Renal cortex interstitium (tissue), 15 donors: ENCODE data around the gene MRPS7. TPM values are rescaled to one million over a fixed set of nuclear protein-coding genes. Genes with fewer than 3 reads are reported as not detected.

Experiments used
- DNase-seq, 11 donors: peaks; one replicate each; pipeline ENCODE4 v3.0.0-alpha.2; 2013; ENCODE audit warnings: low read depth in 9 of 11, low spot score in 4 of 11; ENCODE audit errors: extremely low read depth in 1 of 11
- long read RNA-seq, 16 experiments: transcript quantifications; one replicate each; lab custom pipeline, GENCODE V29; 2026
- polyA plus RNA-seq, 3 donors: library from polyadenylated mRNA; unstranded; fragments of 120-200 nt; gene quantifications; one replicate each; pipeline ENCODE4 v1.2.1, GENCODE V29; 2013; ENCODE audit not compliant: insufficient read length in 3 of 3

The MRPS7 gene
- polyA plus RNA-seq, result 10 to 100 TPM; 66.3 to 77.0 (median 72.5) TPM
- long read RNA-seq, donor 1, transcript MRPS7-201 (5 exons, 1,406 nt), result major isoform, 34 of 41 reads
- long read RNA-seq, donor 1, transcript MRPS7-203 (4 exons, 1,638 nt), result minor isoform, 6 of 41 reads
- long read RNA-seq, donor 1, partial matches to known transcripts, result 0 of 41 reads
- long read RNA-seq, donor 1, other reads (novel, unspliced or antisense), result 0 of 41 reads
- long read RNA-seq, donor 2, transcript MRPS7-201 (5 exons, 1,406 nt), result major isoform, 36 of 44 reads
- long read RNA-seq, donor 2, partial matches to known transcripts, result 0 of 44 reads
- long read RNA-seq, donor 2, other reads (novel, unspliced or antisense), result 0 of 44 reads
- long read RNA-seq, donor 3, transcript MRPS7-203 (4 exons, 1,638 nt), result minor isoform, 5 of 84 reads
- long read RNA-seq, donor 3, transcript MRPS7-201 (5 exons, 1,406 nt), result major isoform, 69 of 84 reads
- long read RNA-seq, donor 3, partial matches to known transcripts, result 0 of 84 reads
- long read RNA-seq, donor 3, other reads (novel, unspliced or antisense), result 8 of 84 reads
- long read RNA-seq, donor 4, transcript MRPS7-203 (4 exons, 1,638 nt), result minor isoform, 8 of 49 reads
- long read RNA-seq, donor 4, transcript MRPS7-201 (5 exons, 1,406 nt), result major isoform, 38 of 49 reads
- long read RNA-seq, donor 4, partial matches to known transcripts, result 0 of 49 reads
- long read RNA-seq, donor 4, other reads (novel, unspliced or antisense), result 0 of 49 reads
- long read RNA-seq, donor 5, result 0 reads
- long read RNA-seq, donor 6, transcript MRPS7-201 (5 exons, 1,406 nt), result major isoform, 36 of 69 reads
- long read RNA-seq, donor 6, partial matches to known transcripts, result 30 of 69 reads
- long read RNA-seq, donor 6, other reads (novel, unspliced or antisense), result 0 of 69 reads
- long read RNA-seq, donor 7, transcript MRPS7-201 (5 exons, 1,406 nt), result major isoform, 57 of 69 reads
- long read RNA-seq, donor 7, partial matches to known transcripts, result 6 of 69 reads
- long read RNA-seq, donor 7, other reads (novel, unspliced or antisense), result 0 of 69 reads
- long read RNA-seq, donor 8, result 0 reads
- long read RNA-seq, donor 9, transcript MRPS7-201 (5 exons, 1,406 nt), result major isoform, 37 of 48 reads
- long read RNA-seq, donor 9, partial matches to known transcripts, result 5 of 48 reads
- long read RNA-seq, donor 9, other reads (novel, unspliced or antisense), result 0 of 48 reads
- long read RNA-seq, donor 10, transcript MRPS7-201 (5 exons, 1,406 nt), result major isoform, 48 of 91 reads
- long read RNA-seq, donor 10, partial matches to known transcripts, result 25 of 91 reads
- long read RNA-seq, donor 10, other reads (novel, unspliced or antisense), result 10 of 91 reads
- long read RNA-seq, donor 11, transcript MRPS7-201 (5 exons, 1,406 nt), result major isoform, 33 of 38 reads
- long read RNA-seq, donor 11, transcript MRPS7-203 (4 exons, 1,638 nt), result minor isoform, 5 of 38 reads
- long read RNA-seq, donor 11, partial matches to known transcripts, result 0 of 38 reads
- long read RNA-seq, donor 11, other reads (novel, unspliced or antisense), result 0 of 38 reads
- long read RNA-seq, donor 12, transcript MRPS7-201 (5 exons, 1,406 nt), result major isoform, 19 of 39 reads
- long read RNA-seq, donor 12, partial matches to known transcripts, result 20 of 39 reads
- long read RNA-seq, donor 12, other reads (novel, unspliced or antisense), result 0 of 39 reads
- long read RNA-seq, donor 13, result 0 reads
- long read RNA-seq, donor 14, transcript MRPS7-201 (5 exons, 1,406 nt), result major isoform, 40 of 64 reads
- long read RNA-seq, donor 14, partial matches to known transcripts, result 18 of 64 reads
- long read RNA-seq, donor 14, other reads (novel, unspliced or antisense), result 0 of 64 reads
- long read RNA-seq, donor 15, transcript MRPS7-201 (5 exons, 1,406 nt), result major isoform, 20 of 21 reads
- long read RNA-seq, donor 15, partial matches to known transcripts, result 0 of 21 reads
- long read RNA-seq, donor 15, other reads (novel, unspliced or antisense), result 0 of 21 reads
- long read RNA-seq, donor 16, transcript MRPS7-201 (5 exons, 1,406 nt), result major isoform, 95 of 113 reads
- long read RNA-seq, donor 16, transcript MRPS7-203 (4 exons, 1,638 nt), result minor isoform, 9 of 113 reads
- long read RNA-seq, donor 16, partial matches to known transcripts, result 0 of 113 reads
- long read RNA-seq, donor 16, other reads (novel, unspliced or antisense), result 5 of 113 reads

GRCh38 chr17:75261336-75262111 lies at the start of gene MRPS7, which contains the start of gene GGA3:
TSS of gene MRPS7 (plus strand) at chr17:75261879. CDS start at chr17:75261901, 22 bp downstream.
TSS of gene GGA3 (minus strand) at chr17:75261606. CDS start at chr17:75261587, 19 bp downstream.
- peak; percentile 83 to 98 (median 93) for DNase-seq

GRCh38 chr17:75218131-75218530 lies 43.5 kb upstream of the MRPS7 start:
- no peak for DNase-seq

- no peak for DNase-seq
Observed at GRCh38 chr17:75219815-75220214, 41.9 kb upstream of the MRPS7 start.

- no peak for DNase-seq
Observed at GRCh38 chr17:75225016-75225415, 36.7 kb upstream of the MRPS7 start.

GRCh38 chr17:75227729-75228128 lies 34.0 kb upstream of the MRPS7 start:
- DNase-seq, result no peak

GRCh38 chr17:75228305-75228704 lies 33.4 kb upstream of the MRPS7 start:
- DNase-seq, result no peak

- DNase-seq, result no peak
Observed at GRCh38 chr17:75228847-75229246, 32.8 kb upstream of the MRPS7 start.

GRCh38 chr17:75231071-75231470 lies 30.6 kb upstream of the MRPS7 start:
- no peak for DNase-seq

- no peak for DNase-seq
Observed at GRCh38 chr17:75231741-75232464, 29.8 kb upstream of the MRPS7 start.

- DNase-seq, result no peak
Observed at GRCh38 chr17:75232786-75233185, 28.9 kb upstream of the MRPS7 start.

GRCh38 chr17:75237100-75238014 lies 24.3 kb upstream of the MRPS7 start:
- DNase-seq, result no peak

- DNase-seq, result no peak
Observed at GRCh38 chr17:75238020-75238580, 23.6 kb upstream of the MRPS7 start.

GRCh38 chr17:75238684-75239191 lies 22.9 kb upstream of the MRPS7 start:
- DNase-seq, result peak in 7 of 11 donors; percentile 5 to 46 (median 36)

GRCh38 chr17:75239214-75239613 lies 22.5 kb upstream of the MRPS7 start:
- no peak for DNase-seq
